BLaER1 (cell line): Measurements from ENCODE around the gene EGFLAM.

Source experiments
- H3K27ac ChIP-seq: shearing (Covaris generic); formaldehyde crosslinking; 2 replicates; pipeline ENCODE4 v1.8.1; 2022
- H3K27me3 ChIP-seq: shearing (Covaris generic); formaldehyde crosslinking; 2 replicates; pipeline ENCODE4 v1.8.1; 2022
- H3K36me3 ChIP-seq: shearing (Covaris generic); formaldehyde crosslinking; 2 replicates; pipeline ENCODE4 v1.8.1; 2022
- H3K4me1 ChIP-seq: shearing (Covaris generic); formaldehyde crosslinking; 2 replicates; pipeline ENCODE4 v1.8.1; 2022
- H3K4me2 ChIP-seq: shearing (Covaris generic); formaldehyde crosslinking; 2 replicates; pipeline ENCODE4 v1.8.1; 2022
- H3K4me3 ChIP-seq: shearing (Covaris generic); formaldehyde crosslinking; 2 replicates; pipeline ENCODE4 v1.8.1; 2022
- H3K9ac ChIP-seq: shearing (Covaris generic); formaldehyde crosslinking; 2 replicates; pipeline ENCODE4 v1.8.1; 2022
- H3K9me3 ChIP-seq: shearing (Covaris generic); formaldehyde crosslinking; 2 replicates; pipeline ENCODE4 v1.8.1; 2022
- H4K20me1 ChIP-seq: shearing (Covaris generic); formaldehyde crosslinking; 2 replicates; pipeline ENCODE4 v1.8.1; 2022
- Cebpa-rat ChIP-seq: shearing (Covaris generic); IDR thresholded peaks from 2 replicates; pipeline ENCODE4 v1.8.1; 2022

The EGFLAM gene

GRCh38 chr5:38451074-38451725 is 192.8 kb downstream of the EGFLAM start:
- H3K36me3 ChIP-seq, result no peaks in the 10 kb centered on the region
- peak overlapping the region; percentile 90 for H3K4me2 ChIP-seq
- peaks cover 22% of the 10 kb centered on the region for H4K20me1 ChIP-seq
- H3K4me3 ChIP-seq, result no peak overlapping the region
- peaks cover 84% of the 10 kb centered on the region for H3K4me1 ChIP-seq
- no peak for TF ChIP-seq Cebpa-rat
- H3K9ac ChIP-seq, result no peak overlapping the region
- no peaks in the 10 kb centered on the region for H3K9me3 ChIP-seq
- H3K27me3 ChIP-seq, result peaks cover 20% of the 10 kb centered on the region; the same call in 1 of the 2 replicates
- H3K27ac ChIP-seq, result no peak overlapping the region

- H4K20me1 ChIP-seq, result peaks cover 22% of the 10 kb centered on the region
Observed at GRCh38 chr5:38452201-38452600, 193.8 kb downstream of the EGFLAM start.

DNA sequence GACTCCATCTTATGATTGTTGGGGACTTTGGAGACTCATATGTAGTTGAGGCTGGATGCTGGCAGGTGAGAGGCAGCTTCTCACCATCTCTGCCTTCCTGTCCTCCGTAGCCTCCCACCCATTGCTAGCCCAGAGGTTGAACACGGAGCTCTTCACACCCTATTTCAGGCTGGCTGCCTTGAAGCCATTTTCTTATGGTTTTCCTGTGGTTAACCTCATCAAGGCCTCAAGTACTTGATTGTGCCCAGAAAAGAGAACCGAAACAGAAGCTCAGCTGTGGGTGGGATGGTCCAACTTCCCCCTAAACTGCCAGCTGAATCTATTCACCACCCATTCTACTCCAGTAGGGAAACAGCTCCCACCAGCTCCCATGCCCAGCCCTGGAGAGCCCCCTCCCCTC is 195.1 kb downstream of the EGFLAM start:
- Histone ChIP-seq H4K20me1 (peaks cover 22% of the 10 kb centered on the region), H3K27ac (peak overlapping the region; percentile 55; the same call in 1 of the 2 replicates), H3K4me1 (peaks cover 79% of the 10 kb centered on the region), H3K9me3 (no peaks in the 10 kb centered on the region), H3K4me3 (peak overlapping the region; percentile 32; the same call in 1 of the 2 replicates), H3K9ac (no peak overlapping the region; the same call in 1 of the 2 replicates), H3K27me3 (peaks cover 20% of the 10 kb centered on the region; the same call in 1 of the 2 replicates), H3K36me3 (no peaks in the 10 kb centered on the region), H3K4me2 (peak overlapping the region; percentile 90)
- TF ChIP-seq Cebpa-rat, result no peak

More at GRCh38 chr5:38452201-38452600, 193.8 kb downstream of the EGFLAM start:
- no peak overlapping the region for H3K9ac ChIP-seq
- H3K4me1 ChIP-seq, result peaks cover 87% of the 10 kb centered on the region
- H3K27ac ChIP-seq, result no peak overlapping the region
- H3K27me3 ChIP-seq, result peaks cover 20% of the 10 kb centered on the region; the same call in 1 of the 2 replicates
- TF ChIP-seq Cebpa-rat, result no peak
- H3K36me3 ChIP-seq, result no peaks in the 10 kb centered on the region
- no peaks in the 10 kb centered on the region for H3K9me3 ChIP-seq
- no peak overlapping the region for H3K4me3 ChIP-seq
- H3K4me2 ChIP-seq, result peak overlapping the region; percentile 90

DNA sequence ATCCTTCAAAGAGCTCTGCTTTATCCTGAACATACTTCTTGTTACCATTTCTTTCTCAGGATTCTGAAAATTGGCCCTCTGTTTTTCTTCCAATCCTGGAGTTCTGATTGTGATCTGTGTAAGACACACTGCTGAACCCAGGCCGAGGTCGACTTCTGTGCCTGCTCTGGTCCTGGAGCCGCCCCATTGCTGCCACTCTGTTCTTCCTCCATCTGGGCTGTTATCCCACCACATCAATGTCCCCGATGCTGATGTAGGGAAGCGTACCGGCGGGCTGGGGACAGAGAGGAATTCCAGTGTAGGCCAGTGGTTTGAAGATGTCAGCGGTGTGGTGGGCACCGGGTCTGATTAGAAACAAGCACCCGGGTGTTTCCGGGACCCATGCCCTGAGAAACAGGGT is 195.6 kb downstream of the EGFLAM start:
- H3K4me1 ChIP-seq, result peaks cover 75% of the 10 kb centered on the region
- H4K20me1 ChIP-seq, result peaks cover 22% of the 10 kb centered on the region
- H3K9ac ChIP-seq, result no peak overlapping the region; the same call in 1 of the 2 replicates
- peak overlapping the region; percentile 90 for H3K4me2 ChIP-seq
- H3K27ac ChIP-seq, result peak overlapping the region; percentile 55; the same call in 1 of the 2 replicates
- H3K9me3 ChIP-seq, result no peaks in the 10 kb centered on the region
- no peak for TF ChIP-seq Cebpa-rat
- no peaks in the 10 kb centered on the region for H3K36me3 ChIP-seq
- peaks cover 20% of the 10 kb centered on the region; the same call in 1 of the 2 replicates for H3K27me3 ChIP-seq
- H3K4me3 ChIP-seq, result peak overlapping the region; percentile 32; the same call in 1 of the 2 replicates

DNA sequence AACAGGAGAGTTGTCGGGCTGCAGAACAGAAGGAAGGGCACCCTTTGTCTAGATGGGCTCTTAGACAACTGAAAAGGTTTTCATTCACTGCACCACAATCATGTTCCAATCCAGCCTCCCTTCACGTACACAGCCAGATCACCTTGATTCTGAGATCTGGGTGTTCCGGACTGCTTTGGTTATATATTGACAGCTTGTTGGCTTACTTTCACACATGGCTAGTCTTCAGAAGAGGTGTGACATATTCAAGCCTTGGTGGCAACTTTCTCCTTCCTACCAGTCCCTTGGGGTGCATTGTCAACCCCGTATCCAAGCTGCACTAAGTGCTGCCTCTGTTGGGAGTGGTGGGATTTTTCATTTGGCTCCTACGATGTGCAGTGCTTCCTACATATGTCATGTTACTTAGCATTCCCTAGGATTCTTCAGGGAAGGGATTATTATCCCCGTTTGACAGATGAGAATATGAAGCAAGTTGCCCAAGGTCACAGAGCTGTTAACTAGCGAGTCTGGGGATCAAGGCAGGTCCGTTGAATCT is 197.5 kb downstream of the EGFLAM start:
- H3K4me2 ChIP-seq, result peak overlapping the region; percentile 90
- no peak overlapping the region for H3K4me3 ChIP-seq
- H3K4me1 ChIP-seq, result peaks cover 56% of the 10 kb centered on the region
- no peaks in the 10 kb centered on the region for H3K9me3 ChIP-seq
- peaks cover 20% of the 10 kb centered on the region; the same call in 1 of the 2 replicates for H3K27me3 ChIP-seq
- H3K36me3 ChIP-seq, result no peaks in the 10 kb centered on the region
- no peak overlapping the region for H3K9ac ChIP-seq
- peaks cover 22% of the 10 kb centered on the region for H4K20me1 ChIP-seq
- no peak for TF ChIP-seq Cebpa-rat
- no peak overlapping the region for H3K27ac ChIP-seq

GRCh38 chr5:38456657-38457399 is 198.5 kb downstream of the EGFLAM start:
- peaks cover 20% of the 10 kb centered on the region; the same call in 1 of the 2 replicates for H3K27me3 ChIP-seq
- H3K9ac ChIP-seq, result no peak overlapping the region
- H3K36me3 ChIP-seq, result no peaks in the 10 kb centered on the region
- H4K20me1 ChIP-seq, result peaks cover 22% of the 10 kb centered on the region
- H3K9me3 ChIP-seq, result no peaks in the 10 kb centered on the region
- no peak for TF ChIP-seq Cebpa-rat
- H3K4me2 ChIP-seq, result no peak overlapping the region
- no peak overlapping the region for H3K4me3 ChIP-seq
- peaks cover 47% of the 10 kb centered on the region for H3K4me1 ChIP-seq
- H3K27ac ChIP-seq, result no peak overlapping the region

- Histone ChIP-seq H3K4me1 (peaks cover 33% of the 10 kb centered on the region), H3K27ac (no peak overlapping the region), H3K4me3 (no peak overlapping the region), H4K20me1 (peaks cover 11% of the 10 kb centered on the region), H3K4me2 (no peak overlapping the region), H3K27me3 (peaks cover 11% of the 10 kb centered on the region; the same call in 1 of the 2 replicates), H3K9me3 (no peaks in the 10 kb centered on the region), H3K9ac (no peak overlapping the region), H3K36me3 (no peaks in the 10 kb centered on the region)
- no peak for TF ChIP-seq Cebpa-rat
Observed at GRCh38 chr5:38458174-38458573, 199.8 kb downstream of the EGFLAM start.

GRCh38 chr5:38462976-38463633 is 204.7 kb downstream of the EGFLAM start:
- Histone ChIP-seq H3K9ac (no peak overlapping the region), H3K4me1 (peaks cover 18% of the 10 kb centered on the region), H3K9me3 (no peaks in the 10 kb centered on the region), H3K36me3 (no peaks in the 10 kb centered on the region), H3K27me3 (no peaks in the 10 kb centered on the region), H3K4me3 (no peak overlapping the region), H4K20me1 (no peaks in the 10 kb centered on the region), H3K27ac (no peak overlapping the region), H3K4me2 (no peak overlapping the region)
- no peak for TF ChIP-seq Cebpa-rat

DNA sequence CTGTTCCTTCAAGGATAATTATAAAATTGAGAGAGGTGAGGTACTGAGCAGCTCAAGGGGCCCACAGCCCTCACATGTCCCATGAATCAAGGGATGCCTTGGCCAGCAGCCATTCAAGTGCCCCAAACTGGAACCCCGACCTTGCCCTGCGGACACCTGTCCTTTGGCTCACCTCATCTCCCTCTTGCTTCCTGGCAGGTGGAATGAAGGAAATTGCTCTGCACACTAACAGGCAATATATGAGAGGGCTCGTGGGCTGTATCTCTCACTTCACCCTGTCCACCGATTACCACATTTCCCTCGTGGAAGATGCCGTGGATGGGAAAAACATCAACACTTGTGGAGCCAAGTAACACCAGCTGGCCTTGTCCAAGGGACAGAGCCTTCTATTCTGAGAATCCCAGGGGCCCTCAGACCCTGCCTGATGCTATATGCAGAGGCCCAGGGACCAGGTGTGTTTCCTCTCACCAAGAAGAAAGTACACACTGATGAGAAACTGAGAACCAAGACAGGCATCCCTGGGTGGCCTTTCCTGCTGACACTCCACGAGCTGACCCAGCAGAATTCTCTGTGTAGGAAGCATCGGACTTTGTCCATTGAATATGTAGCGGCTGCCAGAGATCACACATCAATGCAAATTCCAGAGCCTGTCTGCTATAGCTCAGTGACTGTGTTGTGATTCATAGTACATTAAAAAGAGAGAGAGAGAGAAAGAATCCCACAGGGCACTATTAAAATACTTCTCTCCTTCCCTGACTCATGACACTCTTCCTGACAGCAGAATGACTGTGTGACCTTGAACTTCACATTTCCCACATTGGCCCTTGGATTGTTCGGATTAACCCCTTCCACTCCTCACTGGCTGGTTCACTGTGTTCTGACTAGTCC is 205.5 kb downstream of the EGFLAM start:
- no peaks in the 10 kb centered on the region for H3K27me3 ChIP-seq
- TF ChIP-seq Cebpa-rat, result no peak
- peak overlapping the region; percentile 24; the same call in 1 of the 2 replicates for H3K4me2 ChIP-seq
- H3K9me3 ChIP-seq, result no peaks in the 10 kb centered on the region
- no peak overlapping the region for H3K27ac ChIP-seq
- H3K9ac ChIP-seq, result no peak overlapping the region
- no peaks in the 10 kb centered on the region for H4K20me1 ChIP-seq
- H3K4me1 ChIP-seq, result peaks cover 26% of the 10 kb centered on the region
- no peaks in the 10 kb centered on the region for H3K36me3 ChIP-seq
- H3K4me3 ChIP-seq, result no peak overlapping the region
